Liver (tissue), 9 donors: ENCODE results near the gene CRHR2. TPM values are rescaled to one million over a fixed set of nuclear protein-coding genes. Genes with fewer than 3 reads are reported as not detected.

Experiments used
- DNase-seq: peaks from one replicate; pipeline ENCODE4 v3.0.0-alpha.2; 2017; ENCODE audit warnings: low spot score
- H3K27ac ChIP-seq, 2 donors: one replicate each; pipeline ENCODE4 v1.7.0; 2013; ENCODE audit warnings: inconsistent platforms in 2 of 2, low read length in 2 of 2, control low read depth in 1 of 2, low read depth in 1 of 2, mild to moderate bottlenecking in 1 of 2
- H3K27me3 ChIP-seq, 4 donors: one replicate each; pipeline versions ENCODE4 v1.6.1 to v1.7.0; 2013; ENCODE audit warnings: low read length in 3 of 4, inconsistent platforms in 1 of 4, mild to moderate bottlenecking in 1 of 4, moderate library complexity in 1 of 4; ENCODE audit not compliant: control insufficient read depth in 4 of 4, insufficient read depth in 4 of 4
- H3K36me3 ChIP-seq, 4 donors: one replicate each; pipeline versions ENCODE4 v1.6.1 to v1.7.0; 2013; ENCODE audit warnings: low read length in 3 of 4, mild to moderate bottlenecking in 3 of 4, low read depth in 1 of 4, moderate library complexity in 1 of 4; ENCODE audit not compliant: control insufficient read depth in 4 of 4, insufficient read depth in 3 of 4
- H3K4me1 ChIP-seq, 4 donors: one replicate each; pipeline versions ENCODE4 v1.6.1 to v1.7.0; 2013; ENCODE audit warnings: low read length in 3 of 4, mild to moderate bottlenecking in 3 of 4, moderate library complexity in 1 of 4; ENCODE audit not compliant: control insufficient read depth in 4 of 4, insufficient read depth in 4 of 4
- H3K4me3 ChIP-seq, 3 donors: one replicate each; pipeline versions ENCODE4 v1.6.1 to v1.7.0; 2013; ENCODE audit warnings: low read length in 3 of 3, control low read depth in 1 of 3, low read depth in 1 of 3, mild to moderate bottlenecking in 1 of 3
- H3K9ac ChIP-seq, 2 donors: one replicate each; pipeline ENCODE4 v1.7.0; 2013; ENCODE audit warnings: low read length in 2 of 2, mild to moderate bottlenecking in 2 of 2, moderate library complexity in 2 of 2, control low read depth in 1 of 2, low read depth in 1 of 2
- H3K9me3 ChIP-seq, 4 donors: one replicate each; pipeline versions ENCODE4 v1.6.1 to v1.7.0; 2013; ENCODE audit warnings: low read length in 3 of 4; ENCODE audit not compliant: control insufficient read depth in 4 of 4
- ATF3 ChIP-seq: IDR thresholded peaks from 2 replicates; pipeline ENCODE4 v1.6.1; 2016; ENCODE audit warnings: antibody characterized with exemption
- CTCF ChIP-seq: fragments of 150-350 bp; IDR thresholded peaks from 2 replicates; pipeline ENCODE4 v1.5.1; 2017; ENCODE audit warnings: improper control_type of control experiment, low read depth, low read length; ENCODE audit not compliant: missing input control
- FOXA1 ChIP-seq: IDR thresholded peaks from 2 replicates; pipeline ENCODE4 v1.6.1; 2016; ENCODE audit warnings: antibody characterized with exemption
- FOXA2 ChIP-seq: IDR thresholded peaks from 2 replicates; pipeline ENCODE4 v1.6.1; 2016; ENCODE audit warnings: antibody characterized with exemption
- GABPA ChIP-seq, 2 donors: IDR thresholded peaks in 1 of 2; conservative IDR thresholded peaks in 1 of 2; 2 replicates each; pipeline ENCODE4 v1.6.1; 2016; ENCODE audit warnings: antibody characterized with exemption in 2 of 2, mild to moderate bottlenecking in 1 of 2, moderate library complexity in 1 of 2
- HNF4A ChIP-seq, 2 donors: conservative IDR thresholded peaks; 2 replicates each; pipeline ENCODE4 v1.6.1; 2016; ENCODE audit warnings: antibody characterized with exemption in 2 of 2, mild to moderate bottlenecking in 2 of 2
- JUND ChIP-seq, 2 donors: IDR thresholded peaks; 2 replicates each; pipeline ENCODE4 v1.6.1; 2016; ENCODE audit warnings: antibody characterized with exemption in 2 of 2
- REST ChIP-seq: IDR thresholded peaks from 2 replicates; pipeline ENCODE4 v1.6.1; 2016; ENCODE audit warnings: antibody characterized with exemption, mild to moderate bottlenecking
- SP1 ChIP-seq: IDR thresholded peaks from 2 replicates; pipeline ENCODE4 v1.6.1; 2018; ENCODE audit warnings: antibody characterized with exemption, mild to moderate bottlenecking
- TAF1 ChIP-seq: conservative IDR thresholded peaks from 2 replicates; pipeline ENCODE4 v1.6.1; 2016; ENCODE audit warnings: antibody characterized with exemption, mild to moderate bottlenecking
- YY1 ChIP-seq: IDR thresholded peaks from 2 replicates; pipeline ENCODE4 v1.6.1; 2016; ENCODE audit warnings: antibody characterized with exemption, mild to moderate bottlenecking
- ZBTB33 ChIP-seq: IDR thresholded peaks from 2 replicates; pipeline ENCODE4 v1.6.1; 2016; ENCODE audit warnings: antibody characterized with exemption
- WGBS: extraction: QIAGEN DNeasy Blood & Tissue Kit; methylation state at CpG from one replicate; pipeline ENCODE4 v1.1.7; 2013; 5-methylcytosine and 5-hydroxymethylcytosine counted together
- polyA plus RNA-seq, 2 donors: library from polyadenylated mRNA; stranded (reverse) in 1 of 2; unstranded in 1 of 2; fragments of 200-250 nt in 1 of 2; fragments of >200 nt in 1 of 2; fragmentation: Nextera tagmentation in 1 of 2; extraction: Ambion mirVana in 1 of 2; gene quantifications; one replicate each; pipeline versions ENCODE4 v1.2.1 to v1.2.3, GENCODE V29; 2013 to 2015
- total RNA-seq, 2 donors: library from RNA; depleted of rRNA; stranded (reverse); fragments of >200 nt; gene quantifications; one replicate each; pipeline ENCODE4 v1.2.3, GENCODE V29; 2014
- donor health status: healthy.
- donor health status: healthy.
- donor health status: healthy.
- donor health status: healthy.
- donor health status: healthy.

CRHR2 gene
- total and polyA plus RNA-seq, 4 donors: not detected

- TF ChIP-seq CTCF (no peak), JUND (IDR thresholded peaks at IDR 0.05) (no peak), FOXA1 (no peak), TAF1 (no peak), GABPA (IDR thresholded peaks at IDR 0.05 in 1 of 2, conservative IDR thresholded peaks at IDR 0.05 in 1 of 2) (no peak), FOXA2 (no peak), YY1 (no peak), HNF4A (conservative IDR thresholded peaks at IDR 0.05) (no peak), ATF3 (no peak), SP1 (no peak), ZBTB33 (no peak)
- H3K9me3 ChIP-seq: no peaks in the 10 kb centered on the region
- H3K27ac ChIP-seq: no peak overlapping the region
- no peaks in the 10 kb centered on the region for H3K4me1 ChIP-seq
- no peak overlapping the region for H3K4me3 ChIP-seq
- DNase-seq: no peak
- H3K9ac ChIP-seq: no peak overlapping the region
- WGBS: 87% methylated on average over 4 of the region's 4 CpGs
- H3K36me3 ChIP-seq: no peaks in the 10 kb centered on the region
- no peaks in the 10 kb centered on the region for H3K27me3 ChIP-seq
Measured at GRCh38 chr7:30730996-30731395, 48.7 kb upstream of the CRHR2 start.

GRCh38 chr7:30730097-30730496 lies 47.8 kb upstream of the CRHR2 start:
- Histone ChIP-seq H3K27ac (no peak overlapping the region), H3K4me3 (no peak overlapping the region)
- 98% methylated on average over 2 of the region's 2 CpGs for WGBS

More at GRCh38 chr7:30730097-30730496, 47.8 kb upstream of the CRHR2 start:
- no peak for DNase-seq
- H3K27me3 ChIP-seq: no peaks in the 10 kb centered on the region
- no peak for TF ChIP-seq REST
- TF ChIP-seq ATF3: no peak
- TF ChIP-seq FOXA1: no peak
- no peaks in the 10 kb centered on the region for H3K4me1 ChIP-seq
- no peaks in the 10 kb centered on the region for H3K9me3 ChIP-seq
- H3K9ac ChIP-seq: no peak overlapping the region
- H3K36me3 ChIP-seq: no peaks in the 10 kb centered on the region
